SK-N-SH treated with all-trans-retinoic acid at 6 μM for 48 hours (cell line): ENCODE data around the gene DNAH9.

Source experiments
- ATAC-seq: fragments of 200-7000 bp; cut with Tn5 transposase; 3 replicates; pipeline ENCODE4 v1.9.1; 2020; ENCODE audit warnings: mild to moderate bottlenecking, moderate library complexity
- ARNTL ChIP-seq: fragments of 450-650 bp; formaldehyde crosslinking; IDR thresholded peaks from 2 replicates; pipeline ENCODE4 v1.5.0; 2020; ENCODE audit warnings: low read depth, mild to moderate bottlenecking, moderate library complexity, borderline replicate concordance
- BACH2 ChIP-seq: fragments of 250-450 bp; sonication (Bioruptor Pico); IDR thresholded peaks from 2 replicates; pipeline ENCODE4 v1.9.0; 2021; ENCODE audit warnings: mild to moderate bottlenecking, borderline replicate concordance
- CREB5 ChIP-seq: fragments of 250-450 bp; sonication (Bioruptor Pico); IDR thresholded peaks from 2 replicates; pipeline ENCODE4 v1.5.1; 2020; ENCODE audit warnings: low read depth, mild to moderate bottlenecking, moderate library complexity
- CSDC2 ChIP-seq: fragments of 250-450 bp; sonication (Bioruptor Pico); IDR thresholded peaks from 2 replicates; pipeline ENCODE4 v1.5.0; 2020; ENCODE audit warnings: mild to moderate bottlenecking, moderate library complexity
- CSRNP3 ChIP-seq: fragments of 250-450 bp; sonication (Bioruptor Pico); IDR thresholded peaks from 2 replicates; pipeline ENCODE4 v1.5.1; 2021; ENCODE audit warnings: mild to moderate bottlenecking, moderate library complexity
- ESRRG ChIP-seq: fragments of 250-450 bp; sonication (Bioruptor Pico); IDR thresholded peaks from 2 replicates; pipeline ENCODE4 v1.6.1; 2021; ENCODE audit warnings: mild to moderate bottlenecking
- GLIS3 ChIP-seq: fragments of 250-450 bp; sonication (Bioruptor Pico); IDR thresholded peaks from 2 replicates; pipeline ENCODE4 v1.5.0; 2020; ENCODE audit warnings: mild to moderate bottlenecking, moderate library complexity
- ISL1 ChIP-seq: fragments of 250-450 bp; sonication (Bioruptor Pico); IDR thresholded peaks from 2 replicates; pipeline ENCODE4 v2.1.2; 2022; ENCODE audit warnings: mild to moderate bottlenecking, moderate library complexity
- PATZ1 ChIP-seq: fragments of 250-450 bp; sonication (Bioruptor Pico); IDR thresholded peaks from 2 replicates; pipeline ENCODE4 v1.8.0; 2020; ENCODE audit warnings: mild to moderate bottlenecking, moderate library complexity, borderline replicate concordance
- POU6F1 ChIP-seq: fragments of 250-450 bp; sonication (Bioruptor Pico); IDR thresholded peaks from 2 replicates; pipeline ENCODE4 v1.8.0; 2021; ENCODE audit warnings: low read depth, mild to moderate bottlenecking, moderate library complexity, borderline replicate concordance
- RARB ChIP-seq: fragments of 250-450 bp; sonication (Bioruptor Pico); IDR thresholded peaks from 2 replicates; pipeline ENCODE4 v1.8.0; 2021; ENCODE audit warnings: mild to moderate bottlenecking, moderate library complexity
- SNAI2 ChIP-seq: fragments of 250-450 bp; sonication (Bioruptor Pico); IDR thresholded peaks from 2 replicates; pipeline ENCODE4 v1.5.0; 2020; ENCODE audit warnings: mild to moderate bottlenecking, moderate library complexity
- TCF4 ChIP-seq: fragments of 250-450 bp; sonication (Bioruptor Pico); IDR thresholded peaks from 2 replicates; pipeline ENCODE4 v1.8.0; 2021; ENCODE audit warnings: mild to moderate bottlenecking, moderate library complexity, borderline replicate concordance
- TOX ChIP-seq: fragments of 250-450 bp; sonication (Bioruptor Pico); IDR thresholded peaks from 2 replicates; pipeline ENCODE4 v1.8.0; 2021; ENCODE audit warnings: mild to moderate bottlenecking, moderate library complexity, borderline replicate concordance
- TSHZ2 ChIP-seq: fragments of 250-450 bp; sonication (Bioruptor Pico); IDR thresholded peaks from 2 replicates; pipeline ENCODE4 v1.5.0; 2020; ENCODE audit warnings: mild to moderate bottlenecking, moderate library complexity
- ZC3H10 ChIP-seq: fragments of 250-450 bp; sonication (Bioruptor Pico); IDR thresholded peaks from 2 replicates; pipeline ENCODE4 v1.5.1; 2021; ENCODE audit warnings: mild to moderate bottlenecking, moderate library complexity
- ZFP3 ChIP-seq: fragments of 250-450 bp; sonication (Bioruptor Pico); IDR thresholded peaks from 2 replicates; pipeline ENCODE4 v1.5.0; 2020; ENCODE audit warnings: mild to moderate bottlenecking, moderate library complexity
- ZFP30 ChIP-seq: fragments of 450-650 bp; formaldehyde crosslinking; IDR thresholded peaks from 2 replicates; pipeline ENCODE4 v1.5.0; 2022; ENCODE audit warnings: mild to moderate bottlenecking, moderate library complexity
- ZNF565 ChIP-seq: fragments of 450-650 bp; formaldehyde crosslinking; conservative IDR thresholded peaks from 2 replicates; pipeline ENCODE4 v1.5.0; 2020; ENCODE audit warnings: low read depth, mild to moderate bottlenecking, moderate library complexity
- ZNF70 ChIP-seq: fragments of 450-650 bp; formaldehyde crosslinking; IDR thresholded peaks from 2 replicates; pipeline ENCODE4 v1.5.0; 2020; ENCODE audit warnings: mild to moderate bottlenecking, moderate library complexity

The DNAH9 gene

GRCh38 chr17:11730747-11731146, 132.5 kb downstream of the DNAH9 start:
- TF ChIP-seq TOX (CRISPR knock-in tag) (no peak), PATZ1 (CRISPR knock-in tag) (no peak), BACH2 (no peak), ZFP30 (CRISPR knock-in tag) (no peak), POU6F1 (no peak), ZC3H10 (CRISPR knock-in tag) (no peak), TCF4 (no peak), GLIS3 (CRISPR knock-in tag) (no peak), SNAI2 (no peak), ISL1 (CRISPR knock-in tag) (no peak), RARB (no peak), CSRNP3 (CRISPR knock-in tag) (no peak)
- no peak for ATAC-seq

- ATAC-seq: no peak
- TF ChIP-seq ARNTL (CRISPR knock-in tag): no peak
- no peak for TF ChIP-seq ZFP3 (CRISPR knock-in tag)
- no peak for TF ChIP-seq ZC3H10 (CRISPR knock-in tag)
- no peak for TF ChIP-seq TCF4
- no peak for TF ChIP-seq BACH2
- no peak for TF ChIP-seq POU6F1
- no peak for TF ChIP-seq CSDC2 (CRISPR knock-in tag)
- no peak for TF ChIP-seq TSHZ2 (CRISPR knock-in tag)
- TF ChIP-seq CREB5 (CRISPR knock-in tag): no peak
Observed at GRCh38 chr17:11736613-11737312, 138.5 kb downstream of the DNAH9 start.

GRCh38 chr17:11737313-11737679, 139.0 kb downstream of the DNAH9 start:
- no peak for ATAC-seq
- TF ChIP-seq TSHZ2 (CRISPR knock-in tag): no peak
- no peak for TF ChIP-seq ESRRG (CRISPR knock-in tag)
- no peak for TF ChIP-seq BACH2
- no peak for TF ChIP-seq ZNF70 (CRISPR knock-in tag)
- no peak for TF ChIP-seq ZNF565 (CRISPR knock-in tag)
- no peak for TF ChIP-seq TCF4
- TF ChIP-seq CSRNP3 (CRISPR knock-in tag): no peak
- TF ChIP-seq PATZ1 (CRISPR knock-in tag): no peak
- no peak for TF ChIP-seq ZC3H10 (CRISPR knock-in tag)
